Choroid plexus epithelial cell (primary cell): Measurements from ENCODE around the gene ZFP36L1.

Experiments used
- DNase-seq: peaks from one replicate; pipeline ENCODE4 v3.0.0-alpha.2; 2010; ENCODE audit warnings: low read depth
- H3K4me3 ChIP-seq: 2 replicates; pipeline ENCODE4 v1.5.1; 2011; ENCODE audit warnings: low read depth, mild to moderate bottlenecking, control low read depth, low read length, moderate library complexity
- TF ChIP-seq, protein P1 (sequence below): conservative IDR thresholded peaks from 2 replicates; pipeline ENCODE4 v1.5.1; 2011; ENCODE audit warnings: low read depth, mild to moderate bottlenecking, control low read depth, inconsistent platforms, low read length, moderate library complexity

The ZFP36L1 gene

GRCh38 chr14:68811171-68811570 lies 18.3 kb upstream of the ZFP36L1 start:
- H3K4me3 ChIP-seq, result no peak overlapping the region
- DNase-seq, result no peak
- TF ChIP-seq, protein P1, sequence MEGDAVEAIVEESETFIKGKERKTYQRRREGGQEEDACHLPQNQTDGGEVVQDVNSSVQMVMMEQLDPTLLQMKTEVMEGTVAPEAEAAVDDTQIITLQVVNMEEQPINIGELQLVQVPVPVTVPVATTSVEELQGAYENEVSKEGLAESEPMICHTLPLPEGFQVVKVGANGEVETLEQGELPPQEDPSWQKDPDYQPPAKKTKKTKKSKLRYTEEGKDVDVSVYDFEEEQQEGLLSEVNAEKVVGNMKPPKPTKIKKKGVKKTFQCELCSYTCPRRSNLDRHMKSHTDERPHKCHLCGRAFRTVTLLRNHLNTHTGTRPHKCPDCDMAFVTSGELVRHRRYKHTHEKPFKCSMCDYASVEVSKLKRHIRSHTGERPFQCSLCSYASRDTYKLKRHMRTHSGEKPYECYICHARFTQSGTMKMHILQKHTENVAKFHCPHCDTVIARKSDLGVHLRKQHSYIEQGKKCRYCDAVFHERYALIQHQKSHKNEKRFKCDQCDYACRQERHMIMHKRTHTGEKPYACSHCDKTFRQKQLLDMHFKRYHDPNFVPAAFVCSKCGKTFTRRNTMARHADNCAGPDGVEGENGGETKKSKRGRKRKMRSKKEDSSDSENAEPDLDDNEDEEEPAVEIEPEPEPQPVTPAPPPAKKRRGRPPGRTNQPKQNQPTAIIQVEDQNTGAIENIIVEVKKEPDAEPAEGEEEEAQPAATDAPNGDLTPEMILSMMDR, result no peak

DNA sequence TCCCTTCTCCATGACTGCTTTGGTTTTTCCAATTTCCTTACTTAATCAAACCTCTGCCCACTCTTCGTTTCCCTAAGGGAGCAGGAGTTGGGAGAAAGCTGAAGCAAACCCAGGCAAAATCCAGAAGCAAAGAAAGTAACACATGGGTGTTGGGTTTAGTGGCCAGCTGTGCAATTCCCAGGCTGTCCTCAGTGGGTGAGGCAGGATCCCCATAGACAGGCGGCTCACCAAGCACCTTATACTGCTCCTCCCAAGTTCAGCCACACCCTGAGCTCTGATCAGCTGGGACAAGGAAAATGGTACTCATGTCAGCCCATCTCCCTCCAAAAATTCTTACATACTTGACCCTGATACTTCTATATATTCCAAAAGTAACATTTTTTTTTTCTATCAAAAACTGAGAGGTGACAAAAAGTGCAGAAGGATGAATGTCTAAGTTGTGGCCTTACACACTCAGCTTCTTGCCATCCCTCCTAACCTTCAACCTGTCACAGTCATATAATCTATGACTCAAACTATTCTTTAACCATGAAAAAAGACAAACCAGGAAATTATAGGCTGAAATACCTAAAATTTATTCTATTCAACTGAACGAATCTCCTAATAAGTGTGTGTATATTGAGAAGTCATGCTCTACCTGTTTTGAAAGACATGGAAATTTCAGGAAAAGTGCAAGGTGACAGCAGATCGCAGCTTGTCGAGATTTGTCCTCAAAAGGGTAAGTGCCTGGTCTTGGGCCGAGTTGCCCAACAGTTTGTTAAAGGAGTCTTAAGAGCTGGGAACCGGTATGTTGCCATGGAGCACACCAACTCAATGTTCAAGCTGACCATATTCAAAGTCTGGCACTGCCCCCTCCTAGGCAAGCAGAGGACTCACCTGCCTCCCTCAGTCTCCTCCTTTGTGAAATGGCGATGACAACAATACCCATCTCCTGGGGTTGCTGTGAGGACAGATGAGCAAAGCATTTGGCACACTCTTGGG lies 17.6 kb upstream of the ZFP36L1 start:
- no peak for DNase-seq
- no peak overlapping the region for H3K4me3 ChIP-seq
- TF ChIP-seq, protein P1, result no peak

DNA sequence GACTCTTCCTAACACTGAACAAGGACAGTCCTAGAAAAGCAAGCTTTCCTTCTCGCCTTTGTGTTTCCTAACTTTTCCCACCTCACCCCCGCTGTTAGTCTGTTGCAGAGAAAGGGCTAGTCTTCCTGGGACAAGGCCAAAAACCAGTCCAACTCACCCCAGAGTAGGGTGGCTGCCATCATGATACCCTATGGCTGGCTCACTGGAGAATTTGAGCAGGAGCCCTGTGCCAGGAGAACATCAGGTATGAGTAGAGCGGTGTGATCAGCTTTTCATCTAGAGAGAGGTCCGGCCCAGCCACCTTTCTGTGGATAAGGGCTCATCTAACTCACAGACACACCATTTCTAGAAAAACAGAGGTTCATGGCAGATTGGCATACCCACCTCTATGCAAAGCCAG lies 16.7 kb upstream of the ZFP36L1 start:
- no peak for DNase-seq
- TF ChIP-seq, protein P1, result no peak
- no peak overlapping the region for H3K4me3 ChIP-seq

- no peak overlapping the region for H3K4me3 ChIP-seq
- TF ChIP-seq, protein P1, result no peak
Measured at GRCh38 chr14:68808696-68809480, 16.0 kb upstream of the ZFP36L1 start.

GRCh38 chr14:68807987-68808386 lies 15.1 kb upstream of the ZFP36L1 start:
- TF ChIP-seq, protein P1, result no peak
- DNase-seq, result no peak
- H3K4me3 ChIP-seq, result no peak overlapping the region

More at GRCh38 chr14:68808696-68809480, 16.0 kb upstream of the ZFP36L1 start:
- DNase-seq, result no peak

DNA sequence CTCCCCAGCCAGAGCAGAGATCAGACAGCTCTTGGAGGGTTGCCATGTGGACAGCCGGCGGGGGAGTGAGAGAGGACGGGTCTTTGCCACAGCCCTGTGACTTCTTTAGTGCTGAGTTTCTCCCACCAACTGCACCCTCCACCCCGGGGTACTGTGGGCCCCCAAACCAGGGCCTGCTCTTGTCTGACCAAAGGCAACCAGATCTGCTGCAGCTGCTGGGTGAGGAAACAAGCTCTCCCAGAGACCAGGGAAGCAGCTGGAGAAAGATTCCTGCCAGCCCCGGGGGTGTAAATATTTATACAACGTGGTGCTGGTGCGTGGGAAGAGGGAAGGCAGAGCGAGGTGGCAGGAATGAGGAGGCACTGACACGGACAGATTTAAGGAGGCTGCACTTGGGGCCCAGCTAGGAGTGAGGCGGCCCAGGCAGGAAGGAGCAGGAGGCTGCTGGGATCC lies 14.3 kb upstream of the ZFP36L1 start:
- TF ChIP-seq, protein P1, result no peak
- no peak overlapping the region for H3K4me3 ChIP-seq
- DNase-seq, result peak; percentile 88
